Epithelial cell of proximal tubule (primary cell): ENCODE data around the gene CLEC16A. TPM values are rescaled to one million over a fixed set of nuclear protein-coding genes. Genes with fewer than 3 reads are reported as not detected.

ENCODE experiments used
- DNase-seq: peaks from one replicate; pipeline ENCODE4 v3.0.0-alpha.2; 2011; ENCODE audit warnings: low read depth
- H3K4me3 ChIP-seq: 2 replicates; pipeline ENCODE4 v1.5.1; 2011; ENCODE audit warnings: low read depth, mild to moderate bottlenecking, low read length
- total RNA-seq: library from RNA; depleted of rRNA; stranded (reverse); fragments of >200 nt; gene quantifications from 2 replicates; pipeline ENCODE4 v1.2.3, GENCODE V29; 2015
- TF ChIP-seq, protein P1 (sequence below): conservative IDR thresholded peaks from 2 replicates; pipeline ENCODE4 v1.5.1; 2012; ENCODE audit warnings: low read depth, mild to moderate bottlenecking, low read length

CLEC16A gene
- total RNA-seq, 1 donor from 2014 or later: 15.6 TPM

- H3K4me3 ChIP-seq: no peak overlapping the region
- DNase-seq: no peak
- TF ChIP-seq, protein P1, sequence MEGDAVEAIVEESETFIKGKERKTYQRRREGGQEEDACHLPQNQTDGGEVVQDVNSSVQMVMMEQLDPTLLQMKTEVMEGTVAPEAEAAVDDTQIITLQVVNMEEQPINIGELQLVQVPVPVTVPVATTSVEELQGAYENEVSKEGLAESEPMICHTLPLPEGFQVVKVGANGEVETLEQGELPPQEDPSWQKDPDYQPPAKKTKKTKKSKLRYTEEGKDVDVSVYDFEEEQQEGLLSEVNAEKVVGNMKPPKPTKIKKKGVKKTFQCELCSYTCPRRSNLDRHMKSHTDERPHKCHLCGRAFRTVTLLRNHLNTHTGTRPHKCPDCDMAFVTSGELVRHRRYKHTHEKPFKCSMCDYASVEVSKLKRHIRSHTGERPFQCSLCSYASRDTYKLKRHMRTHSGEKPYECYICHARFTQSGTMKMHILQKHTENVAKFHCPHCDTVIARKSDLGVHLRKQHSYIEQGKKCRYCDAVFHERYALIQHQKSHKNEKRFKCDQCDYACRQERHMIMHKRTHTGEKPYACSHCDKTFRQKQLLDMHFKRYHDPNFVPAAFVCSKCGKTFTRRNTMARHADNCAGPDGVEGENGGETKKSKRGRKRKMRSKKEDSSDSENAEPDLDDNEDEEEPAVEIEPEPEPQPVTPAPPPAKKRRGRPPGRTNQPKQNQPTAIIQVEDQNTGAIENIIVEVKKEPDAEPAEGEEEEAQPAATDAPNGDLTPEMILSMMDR: no peak
Measured at GRCh38 chr16:11140098-11140375, 195.7 kb downstream of the CLEC16A start.

DNA sequence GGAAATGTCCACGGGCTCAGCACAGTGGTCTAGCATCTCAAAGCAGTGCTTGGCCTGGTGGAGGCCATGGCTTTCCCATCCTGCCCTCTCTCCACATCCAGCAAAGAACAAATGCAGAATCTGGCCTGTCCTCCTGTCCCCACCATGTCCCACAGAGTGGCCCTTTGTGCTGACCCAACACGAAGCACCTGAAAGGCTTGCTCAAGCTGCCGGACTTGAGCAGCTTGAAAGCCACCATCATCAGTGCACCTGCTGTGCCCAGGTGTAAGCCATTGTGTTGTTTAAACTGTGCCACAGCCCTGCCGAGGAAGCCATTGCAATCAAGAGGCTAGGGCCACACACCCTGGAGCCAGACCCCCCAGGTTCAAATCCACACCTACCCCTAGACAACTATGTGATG is 196.1 kb downstream of the CLEC16A start:
- TF ChIP-seq, protein P1: no peak
- H3K4me3 ChIP-seq: no peak overlapping the region
- no peak for DNase-seq

DNA sequence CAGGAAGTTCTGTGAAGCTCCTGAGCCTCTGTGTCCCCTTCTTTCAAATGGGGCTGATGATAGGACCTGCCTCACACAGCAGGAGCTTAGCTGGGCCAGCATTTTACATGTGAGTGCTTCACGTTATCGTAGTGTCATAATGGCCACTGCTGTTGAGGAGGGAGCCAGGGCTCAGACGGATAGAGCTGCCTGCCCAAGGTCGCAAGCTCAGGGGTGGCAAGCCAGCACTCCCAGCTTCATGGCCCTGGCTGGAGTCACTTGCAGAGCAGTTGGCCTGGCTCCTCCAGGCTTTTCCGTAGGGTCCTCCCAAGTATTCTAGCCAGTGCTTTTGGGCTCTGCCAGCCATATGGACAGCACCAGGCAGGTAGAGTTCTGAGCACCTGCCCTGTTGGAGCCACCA is 196.5 kb downstream of the CLEC16A start:
- H3K4me3 ChIP-seq: no peak overlapping the region
- DNase-seq: no peak
- TF ChIP-seq, protein P1: no peak

- H3K4me3 ChIP-seq: no peak overlapping the region
- DNase-seq: no peak
- TF ChIP-seq, protein P1: no peak
Measured at GRCh38 chr16:11141409-11142260, 197.3 kb downstream of the CLEC16A start.

DNA sequence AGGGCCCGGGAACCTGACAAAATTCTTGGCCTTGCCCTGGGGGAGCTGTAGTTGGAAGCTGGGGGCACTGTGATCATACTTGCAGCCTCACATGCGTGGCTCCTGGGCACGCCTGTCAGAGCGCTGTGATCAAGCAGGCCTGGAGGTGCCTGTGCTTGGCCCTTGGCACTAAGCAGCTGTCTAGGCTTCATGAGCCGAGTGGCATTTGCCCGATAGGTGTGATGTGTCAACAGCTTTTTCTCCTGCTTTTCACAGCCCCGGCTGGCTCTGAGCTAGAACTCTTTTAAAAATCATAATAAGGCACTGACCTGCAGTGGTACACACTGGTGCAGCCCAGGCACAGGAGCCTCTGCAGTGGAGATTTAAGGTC is 197.9 kb downstream of the CLEC16A start:
- H3K4me3 ChIP-seq: no peak overlapping the region
- DNase-seq: no peak
- TF ChIP-seq, protein P1: no peak

- H3K4me3 ChIP-seq: no peak overlapping the region
- no peak for DNase-seq
- TF ChIP-seq, protein P1: no peak
Measured at GRCh38 chr16:11142951-11143350, 198.6 kb downstream of the CLEC16A start.
